ENCODE data around the gene PTPRM.

The PTPRM gene

GRCh38 chr18:8359076-8359475, 792.0 kb downstream of the PTPRM start:
- Histone ChIP-seq H3K4me2 (ENCODE audit: low read depth, low read length) (no peak overlapping the region), H3K27ac (ENCODE audit: low read length) (no peak overlapping the region), H3K79me2 (ENCODE audit: low read length) (no peaks in the 10 kb centered on the region), H3K4me3 (ENCODE audit: low read length) (no peak overlapping the region), H4K20me1 (ENCODE audit: insufficient read depth, low read length) (no peaks in the 10 kb centered on the region), H3K36me3 (replicated peaks; ENCODE audit: insufficient read depth, low read length) (no peaks in the 10 kb centered on the region), H3K9me2 (replicated peaks; ENCODE audit: insufficient read depth, low read length) (no peaks in the 10 kb centered on the region), H3K4me1 (ENCODE audit: low read length) (no peaks in the 10 kb centered on the region), H3K9ac (ENCODE audit: low read length) (no peak overlapping the region), H3F3A (ENCODE audit: insufficient read depth, low read length) (no peaks in the 10 kb centered on the region), H3K9me3 (replicated peaks; ENCODE audit: insufficient read depth, low read length) (no peaks in the 10 kb centered on the region), H2AFZ (ENCODE audit: low read length) (no peak overlapping the region), H3K27me3 (replicated peaks; ENCODE audit: insufficient read depth, low read length) (no peaks in the 10 kb centered on the region)
- no peak for DNase-seq
- no peak for TF ChIP-seq EZH2 (optimal IDR thresholded peaks at IDR 0.05; ENCODE audit: low read depth, low read length)

GRCh38 chr18:8359481-8359880, 792.4 kb downstream of the PTPRM start:
- Histone ChIP-seq H3K27me3 (replicated peaks; ENCODE audit: insufficient read depth, low read length) (no peaks in the 10 kb centered on the region), H3K27ac (ENCODE audit: low read length) (no peak overlapping the region), H3K9me3 (replicated peaks; ENCODE audit: insufficient read depth, low read length) (no peaks in the 10 kb centered on the region), H3K4me1 (ENCODE audit: low read length) (no peaks in the 10 kb centered on the region), H2AFZ (ENCODE audit: low read length) (no peak overlapping the region), H3K4me2 (ENCODE audit: low read depth, low read length) (no peak overlapping the region), H4K20me1 (ENCODE audit: insufficient read depth, low read length) (no peaks in the 10 kb centered on the region), H3K79me2 (ENCODE audit: low read length) (no peaks in the 10 kb centered on the region), H3F3A (ENCODE audit: insufficient read depth, low read length) (no peaks in the 10 kb centered on the region), H3K9me2 (replicated peaks; ENCODE audit: insufficient read depth, low read length) (no peaks in the 10 kb centered on the region), H3K36me3 (replicated peaks; ENCODE audit: insufficient read depth, low read length) (no peaks in the 10 kb centered on the region), H3K9ac (ENCODE audit: low read length) (no peak overlapping the region), H3K4me3 (ENCODE audit: low read length) (no peak overlapping the region)
- no peak for DNase-seq
- TF ChIP-seq EZH2 (optimal IDR thresholded peaks at IDR 0.05; ENCODE audit: low read depth, low read length) (no peak), EZH2phosphoT487 (IDR thresholded peaks at IDR 0.05; ENCODE audit: low read length) (no peak), CTCF (IDR thresholded peaks at IDR 0.05; ENCODE audit: low read length) (no peak)

- no peak overlapping the region for H3K9ac ChIP-seq (ENCODE audit: low read length)
- TF ChIP-seq CTCF (IDR thresholded peaks at IDR 0.05; ENCODE audit: low read length) (no peak), EZH2 (optimal IDR thresholded peaks at IDR 0.05; ENCODE audit: low read depth, low read length) (no peak), EZH2phosphoT487 (IDR thresholded peaks at IDR 0.05; ENCODE audit: low read length) (no peak)
Measured at GRCh38 chr18:8361941-8362471, 794.9 kb downstream of the PTPRM start.

GRCh38 chr18:8362863-8363262, 795.7 kb downstream of the PTPRM start:
- H3F3A ChIP-seq (ENCODE audit: insufficient read depth, low read length) = peaks cover 9% of the 10 kb centered on the region
- H4K20me1 ChIP-seq (ENCODE audit: insufficient read depth, low read length) = no peaks in the 10 kb centered on the region
- H3K27me3 ChIP-seq (replicated peaks; ENCODE audit: insufficient read depth, low read length) = no peaks in the 10 kb centered on the region
- H2AFZ ChIP-seq (ENCODE audit: low read length) = no peak overlapping the region
- H3K9me3 ChIP-seq (replicated peaks; ENCODE audit: insufficient read depth, low read length) = no peaks in the 10 kb centered on the region
- no peaks in the 10 kb centered on the region for H3K79me2 ChIP-seq (ENCODE audit: low read length)
- DNase-seq = no peak
- H3K4me1 ChIP-seq (ENCODE audit: low read length) = 0 out of 2 replicates have a peak, but pooled peaks cover 3% of the 10 kb centered on the region
- no peak overlapping the region for H3K4me2 ChIP-seq (ENCODE audit: low read depth, low read length)
- H3K9me2 ChIP-seq (replicated peaks; ENCODE audit: insufficient read depth, low read length) = no peaks in the 10 kb centered on the region
- H3K36me3 ChIP-seq (replicated peaks; ENCODE audit: insufficient read depth, low read length) = no peaks in the 10 kb centered on the region
- H3K27ac ChIP-seq (ENCODE audit: low read length) = no peak overlapping the region
- no peak for TF ChIP-seq EZH2phosphoT487 (IDR thresholded peaks at IDR 0.05; ENCODE audit: low read length)
- TF ChIP-seq CTCF (IDR thresholded peaks at IDR 0.05; ENCODE audit: low read length) = no peak
- no peak for TF ChIP-seq EZH2 (optimal IDR thresholded peaks at IDR 0.05; ENCODE audit: low read depth, low read length)
- H3K4me3 ChIP-seq (ENCODE audit: low read length) = no peak overlapping the region
- H3K9ac ChIP-seq (ENCODE audit: low read length) = no peak overlapping the region

More at GRCh38 chr18:8361941-8362471, 794.9 kb downstream of the PTPRM start:
- Histone ChIP-seq H3F3A (ENCODE audit: insufficient read depth, low read length) (0 out of 2 replicates have a peak, but pooled peaks cover 2% of the 10 kb centered on the region), H3K36me3 (replicated peaks; ENCODE audit: insufficient read depth, low read length) (no peaks in the 10 kb centered on the region), H3K9me3 (replicated peaks; ENCODE audit: insufficient read depth, low read length) (no peaks in the 10 kb centered on the region), H3K4me2 (ENCODE audit: low read depth, low read length) (no peak overlapping the region), H3K27ac (ENCODE audit: low read length) (no peak overlapping the region), H3K4me1 (ENCODE audit: low read length) (0 out of 2 replicates have a peak, but pooled peaks cover 3% of the 10 kb centered on the region), H3K79me2 (ENCODE audit: low read length) (no peaks in the 10 kb centered on the region), H2AFZ (ENCODE audit: low read length) (no peak overlapping the region), H3K27me3 (replicated peaks; ENCODE audit: insufficient read depth, low read length) (no peaks in the 10 kb centered on the region), H3K9me2 (replicated peaks; ENCODE audit: insufficient read depth, low read length) (no peaks in the 10 kb centered on the region), H4K20me1 (ENCODE audit: insufficient read depth, low read length) (no peaks in the 10 kb centered on the region), H3K4me3 (ENCODE audit: low read length) (no peak overlapping the region)
- DNase-seq = no peak
